ENCODE results near the gene RAD18. TPM values are rescaled to one million over a fixed set of nuclear protein-coding genes. Genes with fewer than 3 reads are reported as not detected.
A peak's percentile ranks its signal among the peaks of the same experiment; 100 is the strongest.

Gene RAD18
- total and polyA plus RNA-seq, 9 of the 15 experiments (the other 6 are each of a cell fraction or from before 2014, with no cell fraction given) = 19.2 to 49.4 (median 34.4) TPM

DNA sequence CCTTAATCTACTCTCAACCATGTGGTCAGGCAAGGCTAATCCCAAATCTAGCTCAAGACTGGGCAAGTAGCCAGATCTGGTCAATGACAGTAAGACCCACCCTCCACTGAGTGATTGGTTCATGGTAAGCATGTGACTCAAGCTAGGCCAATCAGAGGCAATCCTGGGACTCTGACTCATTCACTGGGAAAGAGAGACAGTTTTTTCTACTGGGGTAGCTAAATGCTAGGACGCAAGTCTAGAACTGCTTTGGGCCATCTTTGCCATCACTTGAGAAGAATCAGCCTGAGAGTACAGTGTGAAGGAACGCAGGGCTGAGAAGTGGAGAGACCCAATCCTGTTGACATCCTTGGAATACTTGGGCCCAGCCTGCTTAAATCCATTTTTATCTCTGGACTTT lies 9.4 kb upstream of the RAD18 start (continued):
- TF ChIP-seq, protein P1, sequence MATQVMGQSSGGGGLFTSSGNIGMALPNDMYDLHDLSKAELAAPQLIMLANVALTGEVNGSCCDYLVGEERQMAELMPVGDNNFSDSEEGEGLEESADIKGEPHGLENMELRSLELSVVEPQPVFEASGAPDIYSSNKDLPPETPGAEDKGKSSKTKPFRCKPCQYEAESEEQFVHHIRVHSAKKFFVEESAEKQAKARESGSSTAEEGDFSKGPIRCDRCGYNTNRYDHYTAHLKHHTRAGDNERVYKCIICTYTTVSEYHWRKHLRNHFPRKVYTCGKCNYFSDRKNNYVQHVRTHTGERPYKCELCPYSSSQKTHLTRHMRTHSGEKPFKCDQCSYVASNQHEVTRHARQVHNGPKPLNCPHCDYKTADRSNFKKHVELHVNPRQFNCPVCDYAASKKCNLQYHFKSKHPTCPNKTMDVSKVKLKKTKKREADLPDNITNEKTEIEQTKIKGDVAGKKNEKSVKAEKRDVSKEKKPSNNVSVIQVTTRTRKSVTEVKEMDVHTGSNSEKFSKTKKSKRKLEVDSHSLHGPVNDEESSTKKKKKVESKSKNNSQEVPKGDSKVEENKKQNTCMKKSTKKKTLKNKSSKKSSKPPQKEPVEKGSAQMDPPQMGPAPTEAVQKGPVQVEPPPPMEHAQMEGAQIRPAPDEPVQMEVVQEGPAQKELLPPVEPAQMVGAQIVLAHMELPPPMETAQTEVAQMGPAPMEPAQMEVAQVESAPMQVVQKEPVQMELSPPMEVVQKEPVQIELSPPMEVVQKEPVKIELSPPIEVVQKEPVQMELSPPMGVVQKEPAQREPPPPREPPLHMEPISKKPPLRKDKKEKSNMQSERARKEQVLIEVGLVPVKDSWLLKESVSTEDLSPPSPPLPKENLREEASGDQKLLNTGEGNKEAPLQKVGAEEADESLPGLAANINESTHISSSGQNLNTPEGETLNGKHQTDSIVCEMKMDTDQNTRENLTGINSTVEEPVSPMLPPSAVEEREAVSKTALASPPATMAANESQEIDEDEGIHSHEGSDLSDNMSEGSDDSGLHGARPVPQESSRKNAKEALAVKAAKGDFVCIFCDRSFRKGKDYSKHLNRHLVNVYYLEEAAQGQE (IDR thresholded peaks at IDR 0.05; ENCODE audit: borderline replicate concordance) = peak; percentile 31; the same call in 1 of the 2 replicates
- TF ChIP-seq, protein P1 (CRISPR knock-in tag; IDR thresholded peaks at IDR 0.05; ENCODE audit: low read depth) = no peak
- TF ChIP-seq CHCHD3 (CRISPR knock-in tag; IDR thresholded peaks at IDR 0.05) (no peak), ZKSCAN1 (IDR thresholded peaks at IDR 0.05; ENCODE audit: low read depth, low read length) (no peak), FOS (IDR thresholded peaks at IDR 0.05; ENCODE audit: extremely low read depth, insufficient read length) (peak; percentile 88), ZNF316 (IDR thresholded peaks at IDR 0.05) (no peak), ZNF253 (CRISPR knock-in tag; conservative IDR thresholded peaks at IDR 0.05) (no peak), JUND (IDR thresholded peaks at IDR 0.05; ENCODE audit: borderline replicate concordance, low read depth, low read length) (peak; percentile 85), JUND (tag; IDR thresholded peaks at IDR 0.05; ENCODE audit: borderline replicate concordance, low read depth, low read length) (peak; percentile 83; the same call in 2 of the 3 replicates), MAFF (IDR thresholded peaks at IDR 0.05; ENCODE audit: low read length) (no peak), ZBTB17 (CRISPR knock-in tag; IDR thresholded peaks at IDR 0.05) (no peak), NELFE (IDR thresholded peaks at IDR 0.05; ENCODE audit: insufficient read depth, insufficient read length) (no peak), ZNF785 (CRISPR knock-in tag; IDR thresholded peaks at IDR 0.05) (no peak), CREM (IDR thresholded peaks at IDR 0.05; ENCODE audit: low read depth) (0 out of 2 replicates have a peak, but pooled peaks have one; percentile 13), JUN (IDR thresholded peaks at IDR 0.05; ENCODE audit: borderline replicate concordance, low read depth, low read length) (0 out of 2 replicates have a peak, but pooled peaks have one; percentile 41), JUN (CRISPR knock-in tag; IDR thresholded peaks at IDR 0.05; ENCODE audit: borderline replicate concordance) (no peak), ZNF263 (CRISPR knock-in tag; IDR thresholded peaks at IDR 0.05; ENCODE audit: borderline replicate concordance) (no peak), ATF1 (CRISPR knock-in tag; IDR thresholded peaks at IDR 0.05) (no peak), ATF1 (tag; IDR thresholded peaks at IDR 0.05) (peak; percentile 32; the same call in 1 of the 2 replicates), BRCA1 (IDR thresholded peaks at IDR 0.05) (no peak), BRCA1 (CRISPR knock-in tag; IDR thresholded peaks at IDR 0.05) (no peak)
- TF ChIP-seq, protein P2, sequence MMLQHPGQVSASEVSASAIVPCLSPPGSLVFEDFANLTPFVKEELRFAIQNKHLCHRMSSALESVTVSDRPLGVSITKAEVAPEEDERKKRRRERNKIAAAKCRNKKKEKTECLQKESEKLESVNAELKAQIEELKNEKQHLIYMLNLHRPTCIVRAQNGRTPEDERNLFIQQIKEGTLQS (IDR thresholded peaks at IDR 0.05) = peak; percentile 71
- TF ChIP-seq, protein P2 (CRISPR knock-in tag; conservative IDR thresholded peaks at IDR 0.05) = no peak
- TF ChIP-seq, protein P3, sequence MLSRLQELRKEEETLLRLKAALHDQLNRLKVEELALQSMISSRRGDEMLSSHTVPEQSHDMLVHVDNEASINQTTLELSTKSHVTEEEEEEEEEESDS (CRISPR knock-in tag; IDR thresholded peaks at IDR 0.05) = no peak
